Globus pallidus (tissue), 1 donor: ENCODE measurements around the gene IGSF8.
"Not testable (repeated sequence)": the region's sequence is repeated elsewhere in the genome, so short reads cannot be mapped to it uniquely, and the experiment has no call there.

Source experiments
- DNase-seq: peaks from one replicate; pipeline ENCODE4 v3.0.0-alpha.2; 2015; ENCODE audit warnings: low spot score

The IGSF8 gene

DNA sequence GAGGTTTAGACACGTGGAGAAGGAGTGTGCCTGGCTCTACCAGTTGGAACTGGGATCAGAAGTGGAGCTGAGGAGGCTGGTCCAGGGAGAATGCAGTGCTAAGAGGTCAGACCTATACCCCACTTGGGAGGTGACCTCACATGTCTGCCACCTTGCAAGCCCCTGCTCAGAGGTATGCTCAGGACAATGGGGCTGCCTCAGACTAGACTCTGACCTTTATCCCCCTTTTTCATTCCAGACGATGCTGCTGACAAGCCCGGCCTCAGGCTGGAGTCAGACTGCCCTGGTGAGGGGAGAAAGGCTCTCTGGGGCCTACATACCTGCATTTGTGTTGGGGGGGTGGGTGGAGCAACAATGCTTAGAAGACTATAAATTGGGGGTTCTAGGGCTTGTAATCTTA lies 33.7 kb downstream of the IGSF8 start:
- DNase-seq: no peak

DNA sequence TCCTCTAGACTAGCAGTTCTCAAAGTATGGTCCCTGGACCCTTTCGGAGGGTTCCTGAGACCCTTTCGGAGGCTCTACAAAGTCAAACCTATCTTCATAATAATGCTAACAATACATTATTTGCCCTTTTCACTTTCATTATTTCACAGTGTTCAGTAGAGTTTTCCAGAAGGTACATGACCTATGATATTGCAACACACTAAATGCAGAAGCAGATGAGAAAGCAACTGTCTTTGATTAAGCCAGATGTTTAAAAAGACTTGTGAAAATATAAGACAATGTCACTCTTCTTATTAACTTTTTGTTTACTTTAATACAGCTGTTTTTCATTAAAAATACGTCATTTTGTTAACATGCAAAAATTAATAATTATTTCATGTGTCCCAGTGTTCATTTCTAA lies 34.3 kb downstream of the IGSF8 start:
- no peak for DNase-seq

DNA sequence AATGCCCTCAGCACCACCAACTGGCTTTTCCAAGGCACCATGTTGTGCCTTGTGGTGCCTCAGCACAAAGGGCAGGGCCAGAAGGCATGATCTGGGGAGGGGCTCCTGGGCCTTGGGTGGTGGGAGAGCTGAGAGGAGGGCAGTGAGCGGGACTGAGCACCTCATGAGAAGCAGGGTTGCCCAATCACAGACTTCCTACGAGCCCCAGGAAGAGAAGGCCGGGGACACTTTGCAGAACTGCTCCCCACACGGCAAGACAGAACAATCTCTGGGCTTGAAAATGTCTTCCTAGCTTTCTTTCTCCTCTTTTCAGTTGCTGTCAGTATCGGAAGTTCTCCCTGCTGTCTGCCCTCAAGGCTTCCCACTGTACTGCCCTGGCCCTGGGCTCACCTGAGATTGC lies 35.2 kb downstream of the IGSF8 start:
- no peak for DNase-seq

DNA sequence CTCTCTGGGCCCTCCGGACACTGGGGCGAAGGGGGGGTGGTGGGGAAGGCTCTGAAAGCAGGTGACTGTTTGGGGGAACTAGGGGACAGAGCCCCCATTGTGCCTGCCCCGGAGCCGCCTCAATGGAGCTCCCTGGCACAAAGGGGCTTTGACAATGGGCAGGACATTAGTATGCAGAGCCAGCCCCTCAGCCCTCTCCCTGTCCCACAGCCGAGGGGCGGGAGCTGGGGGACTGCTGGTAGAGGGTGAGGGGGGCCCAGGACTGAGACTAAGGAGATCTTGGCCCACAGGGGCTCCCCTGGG lies 36.2 kb downstream of the IGSF8 start:
- DNase-seq: peak; percentile 99

DNA sequence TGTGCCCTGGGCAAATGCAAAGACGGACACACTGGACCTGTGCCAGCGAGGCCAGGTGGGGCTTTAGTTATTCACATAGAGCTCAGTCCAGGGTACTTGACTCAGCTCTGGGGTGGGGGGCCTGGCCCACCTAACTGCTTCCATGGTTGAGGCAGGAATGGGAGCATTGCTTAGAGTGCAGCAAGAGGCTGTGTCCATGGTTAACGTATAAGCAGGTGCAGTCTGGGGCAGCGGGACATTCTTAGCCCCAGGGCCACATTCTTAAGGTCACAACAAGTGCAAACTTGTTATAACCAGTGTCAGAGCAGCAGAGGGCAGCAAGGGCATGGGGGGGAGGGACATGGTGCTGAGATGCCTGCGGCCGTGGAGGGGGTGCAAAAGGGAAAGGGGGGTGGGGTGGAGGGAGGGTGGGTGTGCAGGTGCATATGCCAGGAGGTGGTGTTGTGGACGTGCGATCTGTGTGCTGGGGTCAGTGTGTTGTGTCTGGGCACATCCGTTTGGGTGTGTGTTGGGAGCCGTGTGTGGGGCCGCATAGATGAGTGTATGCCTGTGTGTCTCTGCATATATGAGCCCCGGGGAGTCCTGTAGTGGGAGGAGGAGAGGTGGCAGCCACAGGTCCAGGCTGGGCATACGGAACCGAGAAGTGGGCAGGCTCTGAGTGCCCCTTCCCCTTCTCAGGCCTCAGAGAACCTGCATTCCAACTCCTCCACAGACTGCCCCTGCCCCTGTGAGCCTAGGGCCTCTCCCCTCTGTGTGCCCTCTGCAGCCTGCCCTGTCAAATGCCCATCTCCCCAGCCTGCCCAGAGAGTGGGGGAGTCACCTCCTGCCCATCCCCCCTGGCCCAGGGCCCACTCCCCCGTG lies 36.8 kb downstream of the IGSF8 start:
- DNase-seq: peak; percentile 78

DNA sequence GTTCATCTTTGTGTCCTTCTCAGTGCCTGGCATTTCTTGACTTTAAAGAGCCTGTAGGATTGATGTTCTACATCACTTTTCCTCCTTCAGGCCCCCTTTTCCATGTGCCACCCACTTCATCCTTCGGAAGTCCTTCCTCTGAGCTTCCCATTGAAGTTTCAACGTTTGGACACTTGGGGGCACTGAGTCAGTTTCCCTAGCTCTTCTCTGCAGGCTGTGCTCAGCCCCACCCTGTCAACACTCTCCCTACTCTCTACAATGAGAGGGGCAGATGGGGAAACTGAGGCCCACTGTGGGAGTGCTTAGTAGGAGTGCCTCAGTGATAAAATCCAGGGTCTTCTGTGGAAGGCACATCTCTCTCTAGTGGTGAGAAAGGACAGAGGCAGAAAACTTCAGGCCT lies 40.3 kb downstream of the IGSF8 start:
- peak; percentile 69 for DNase-seq

DNA sequence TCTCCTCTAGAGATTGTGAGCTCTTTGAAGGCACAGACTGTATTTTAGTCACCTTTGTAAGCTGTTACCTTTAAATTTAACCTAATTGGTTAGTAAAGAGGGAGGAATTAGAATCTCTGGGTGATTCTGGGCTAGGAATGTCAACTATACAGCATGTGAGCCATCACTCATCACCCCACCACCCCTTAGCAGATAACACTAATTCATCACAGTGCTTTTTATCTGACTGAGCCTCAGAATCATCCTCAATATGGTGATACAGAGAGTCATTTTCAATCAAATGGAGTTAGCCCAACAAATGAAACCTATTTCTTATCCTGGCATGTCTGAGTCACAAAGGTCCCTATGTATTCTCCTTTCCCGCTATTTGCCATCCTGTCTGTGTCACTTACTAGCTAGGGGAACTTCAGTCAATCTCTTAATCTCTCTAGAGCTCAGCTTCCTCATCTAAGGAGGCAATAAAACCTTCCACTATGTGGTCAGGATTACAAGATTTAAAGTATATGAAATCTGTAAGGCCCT lies 41.7 kb downstream of the IGSF8 start:
- no peak for DNase-seq

DNA sequence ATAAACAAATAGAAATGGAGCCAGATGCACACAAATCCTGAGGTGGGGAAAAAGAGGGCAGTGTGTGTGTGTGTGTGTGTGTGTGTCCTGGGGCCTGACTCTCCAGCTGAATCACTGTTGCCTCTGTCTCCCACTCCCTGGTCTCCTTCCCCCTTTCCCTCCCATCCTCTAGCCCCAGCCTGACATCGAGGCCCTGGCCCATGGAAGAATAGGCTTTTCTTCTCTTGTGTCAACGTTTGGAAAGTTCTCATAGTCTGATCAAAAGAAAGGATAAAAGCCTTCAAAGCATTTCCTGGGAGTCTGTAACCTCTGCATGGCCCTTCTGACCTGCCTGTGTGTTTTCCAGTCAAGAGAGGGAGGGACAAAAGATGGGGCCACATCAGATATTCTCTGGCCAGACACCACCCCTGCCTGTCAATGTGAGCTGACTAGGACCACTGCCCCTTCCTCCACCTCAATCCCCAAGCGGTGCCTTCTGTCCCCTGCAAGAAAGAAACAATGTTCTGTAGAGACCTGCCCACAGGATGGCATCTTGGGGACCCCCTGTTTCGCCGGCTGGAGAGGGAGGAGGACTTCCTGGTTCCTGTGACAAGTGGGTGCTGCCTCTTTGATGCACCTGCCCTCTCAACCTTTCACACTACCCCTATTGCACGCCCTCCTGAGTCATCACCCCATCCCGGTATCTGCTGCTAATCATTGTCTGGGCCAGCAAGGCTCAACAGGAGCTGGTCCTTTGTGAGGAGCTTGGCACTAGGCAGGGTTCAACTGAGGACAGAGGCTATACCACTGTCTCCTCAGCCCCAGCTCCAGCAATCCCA lies 44.7 kb downstream of the IGSF8 start:
- no peak for DNase-seq

DNA sequence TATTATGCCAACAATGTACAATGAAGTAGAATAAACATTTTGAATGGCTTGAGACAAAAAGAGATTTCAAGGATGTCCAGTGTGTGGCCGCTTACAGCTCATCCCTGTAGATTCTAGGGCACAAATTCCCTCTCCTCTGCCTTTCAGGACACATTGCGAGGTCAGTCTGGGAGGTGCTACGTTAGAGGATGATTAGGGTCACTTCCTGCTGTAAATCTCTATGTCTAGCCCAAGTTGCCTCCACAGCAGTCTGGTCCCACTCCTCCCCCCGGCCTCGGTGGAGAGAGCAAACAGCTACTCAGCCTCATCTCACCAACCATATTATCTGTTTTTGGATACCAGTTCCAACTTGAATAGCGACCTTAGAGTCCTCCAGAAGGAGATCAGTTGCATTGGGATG lies 45.5 kb downstream of the IGSF8 start:
- DNase-seq: no peak

DNA sequence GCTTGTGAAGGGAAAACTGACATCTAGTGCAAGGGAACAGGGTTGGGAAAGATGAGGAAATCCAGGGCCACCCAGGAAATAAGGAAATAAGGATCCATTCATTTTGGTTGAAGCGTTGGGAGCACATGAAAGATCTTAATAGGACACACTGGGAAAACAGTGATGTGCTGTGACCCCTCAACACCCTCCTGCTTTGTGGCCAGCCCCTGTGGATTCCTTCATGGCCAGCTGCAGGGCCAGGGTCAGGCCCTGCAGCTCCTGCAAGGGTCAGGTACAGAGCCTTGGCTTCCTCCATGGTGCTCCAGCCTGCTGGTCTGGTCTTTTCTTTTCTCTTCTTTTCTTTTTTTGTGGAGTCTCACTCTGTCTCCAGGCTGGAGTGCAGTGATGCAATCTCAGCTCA lies 47.8 kb downstream of the IGSF8 start:
- DNase-seq: no peak

DNA sequence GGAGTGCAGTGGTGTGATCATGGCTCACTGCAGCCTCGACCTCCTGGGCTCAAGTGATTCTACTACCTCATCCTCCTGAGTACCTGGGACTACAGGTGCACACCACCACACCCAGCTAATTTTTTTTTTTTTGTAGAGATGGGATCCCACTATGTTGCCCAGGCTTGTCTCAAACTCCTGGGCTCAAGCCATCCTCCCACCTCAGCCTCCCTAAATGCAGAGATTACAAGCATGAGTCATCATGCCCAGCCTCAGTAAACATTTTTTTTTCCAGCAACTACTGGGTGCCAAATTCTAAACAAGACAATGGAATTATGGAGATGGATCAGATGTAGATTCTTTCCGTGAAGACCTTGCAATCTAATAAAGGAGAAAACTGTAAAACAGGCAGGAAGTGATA lies 48.2 kb downstream of the IGSF8 start:
- DNase-seq: not testable (repeated sequence)

DNA sequence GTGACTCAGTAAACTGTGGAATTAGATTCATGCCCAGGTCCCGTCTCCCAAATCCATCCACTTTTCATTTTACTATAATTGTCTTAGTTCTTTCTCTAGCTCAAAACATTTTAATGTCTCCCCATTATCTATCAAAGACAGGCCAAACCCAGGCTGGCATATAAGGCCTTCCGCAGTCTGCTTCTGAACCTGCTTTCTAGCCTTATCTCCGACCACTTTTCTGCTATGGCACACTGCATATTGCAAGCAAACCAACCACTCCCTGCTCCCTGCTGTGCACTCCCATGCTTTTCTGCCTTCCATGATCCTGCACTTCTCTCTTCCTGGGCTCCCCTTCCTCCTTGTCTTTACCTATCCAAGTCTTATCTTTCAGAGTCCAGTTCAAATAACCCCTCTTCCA lies 49.3 kb downstream of the IGSF8 start:
- no peak for DNase-seq

DNA sequence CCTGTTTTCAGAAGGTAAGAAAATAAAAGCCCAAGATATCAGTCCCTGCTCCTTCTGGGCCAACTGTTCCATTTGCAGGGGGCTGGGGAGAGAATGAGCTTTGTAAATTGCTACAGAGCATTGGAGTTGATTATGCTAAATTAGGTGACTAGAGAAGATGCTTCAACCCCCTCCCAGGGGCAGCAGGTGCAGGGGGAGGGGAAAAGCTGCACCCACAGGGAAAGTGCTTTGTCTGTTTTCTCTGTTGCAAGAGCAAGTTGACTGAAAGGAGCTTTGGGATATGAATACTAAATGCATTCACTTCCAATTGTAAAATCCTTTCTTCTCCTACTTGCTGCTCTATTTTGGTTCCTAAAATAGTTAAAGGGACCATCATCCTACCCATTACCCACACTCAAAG lies 50.1 kb downstream of the IGSF8 start:
- DNase-seq: no peak

DNA sequence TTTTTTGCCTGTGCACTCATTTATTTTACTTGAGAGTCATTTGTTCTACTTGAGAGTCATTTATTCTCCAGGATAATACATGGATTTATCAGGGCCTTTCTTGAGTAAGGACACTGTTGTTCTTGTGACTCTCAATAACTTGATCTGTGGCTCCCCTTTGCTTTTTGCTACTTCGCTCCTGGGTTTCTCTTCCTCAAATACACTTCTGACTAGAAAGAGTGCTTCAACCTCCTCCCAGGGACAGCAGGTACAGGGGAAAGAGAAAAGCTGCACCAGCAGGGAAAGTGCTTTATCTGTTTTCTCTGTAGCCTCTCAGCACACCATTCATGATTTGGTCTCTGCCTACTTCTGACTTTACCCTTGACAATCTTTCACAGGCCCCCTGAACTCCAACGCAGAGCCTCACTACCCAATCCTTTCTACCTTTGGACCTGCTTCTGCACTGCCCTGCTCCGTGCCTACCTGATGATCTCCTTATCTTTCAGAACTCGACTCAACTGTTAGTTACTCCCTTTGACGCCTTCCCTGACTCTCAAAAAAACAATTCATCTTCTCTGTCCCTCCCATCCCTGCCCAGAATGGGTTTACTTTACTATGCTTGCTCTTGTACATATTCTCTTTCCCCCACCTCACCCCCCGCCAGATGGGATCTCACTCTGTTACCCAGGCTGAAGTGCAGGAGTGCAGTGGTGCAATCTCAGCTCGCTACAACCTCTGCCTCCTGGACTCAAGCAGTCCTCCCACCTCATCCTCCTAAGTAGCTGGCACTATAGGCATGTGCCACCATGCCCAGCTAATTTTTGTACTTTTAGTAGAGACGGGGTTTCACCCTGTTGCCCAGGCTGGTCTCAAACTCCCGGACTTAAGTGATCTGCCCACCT lies 51.1 kb downstream of the IGSF8 start:
- DNase-seq: no peak

DNA sequence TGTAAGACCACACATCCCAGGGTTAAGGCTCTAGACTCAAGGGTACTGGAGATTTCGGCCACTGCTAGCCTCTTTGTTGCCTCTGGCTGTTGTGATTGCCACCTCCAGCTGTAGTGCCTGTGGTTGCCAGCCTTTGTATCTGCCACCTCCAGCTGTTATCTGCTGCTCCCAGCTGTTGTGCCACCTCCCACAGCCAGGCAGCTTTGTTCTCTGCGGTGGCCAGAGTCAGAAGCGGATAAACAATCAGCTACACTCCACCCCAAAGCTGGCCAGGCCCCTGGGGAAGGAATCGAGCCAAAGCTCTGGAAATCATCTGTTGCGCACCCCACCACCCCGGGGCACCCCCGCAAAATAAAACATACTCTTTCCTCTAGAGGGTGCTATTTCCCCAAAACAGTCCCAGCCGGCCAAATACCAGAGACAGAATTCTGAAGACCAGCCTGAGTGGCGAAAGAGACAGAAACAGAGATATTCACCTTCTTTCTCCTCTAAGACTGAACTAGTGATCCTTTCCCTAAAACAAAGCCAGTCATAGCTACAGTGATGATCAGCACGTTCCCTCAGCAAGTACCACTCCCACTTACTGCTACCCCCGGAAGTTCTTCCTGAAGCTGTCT lies 51.8 kb downstream of the IGSF8 start:
- peak; percentile 98 for DNase-seq

DNA sequence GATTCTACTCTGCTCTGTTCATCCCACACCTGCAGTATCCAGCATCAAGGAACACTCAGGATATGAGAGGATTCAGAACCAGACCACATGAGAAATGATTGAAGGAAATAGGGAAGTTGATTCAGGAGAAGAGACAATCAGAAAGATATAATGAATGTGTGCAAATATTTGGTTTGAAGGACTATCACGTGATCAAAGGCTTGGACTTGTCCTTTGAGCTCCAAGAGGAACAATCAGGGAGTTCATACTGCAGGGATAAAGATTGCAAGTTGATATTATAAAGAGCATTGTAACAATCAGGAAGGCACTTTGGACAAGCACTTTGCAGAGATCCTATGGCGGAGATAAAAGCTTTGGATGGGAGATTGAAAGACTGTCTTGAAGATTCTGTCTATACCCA lies 52.8 kb downstream of the IGSF8 start:
- DNase-seq: peak; percentile 49

DNA sequence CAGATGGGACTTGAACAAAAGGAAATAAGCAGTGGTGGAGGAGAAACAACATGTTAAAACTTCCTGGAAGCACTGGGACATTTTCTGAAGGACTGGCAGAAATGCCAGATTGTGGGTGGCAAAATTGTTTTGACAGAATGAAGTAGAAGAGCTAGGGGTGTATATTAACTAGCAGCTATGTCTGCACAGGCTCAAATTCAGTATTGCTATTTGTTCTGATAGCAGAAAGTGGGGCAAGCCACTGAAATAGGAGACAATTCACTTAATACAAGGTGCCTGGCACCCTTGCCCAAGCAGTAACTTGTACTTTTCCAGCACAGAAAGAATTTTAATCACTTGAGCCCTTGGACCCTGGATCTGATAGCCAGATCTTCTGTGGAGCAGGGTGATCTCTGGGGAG lies 54.9 kb downstream of the IGSF8 start:
- no peak for DNase-seq
